GM18517 (cell line): ENCODE results near the gene WDR43.

Experiments
- ATAC-seq: cut with Tn5 transposase; IDR thresholded peaks from one replicate; pipeline ENCODE4 v1.9.1; 2021; ENCODE audit warnings: mild to moderate bottlenecking, moderate library complexity; ENCODE audit not compliant: unreplicated experiment

Gene WDR43

GRCh38 chr2:28906821-28907220 is 12.4 kb downstream of the WDR43 start:
- no peak for ATAC-seq

GRCh38 chr2:28908172-28908571 is 13.7 kb downstream of the WDR43 start:
- no peak for ATAC-seq

- no peak for ATAC-seq
These were observed 15.3 kb downstream of the WDR43 start for GRCh38 chr2:28909655-28910353.

GRCh38 chr2:28915939-28916338 is 21.5 kb downstream of the WDR43 start:
- ATAC-seq = no peak

- no peak for ATAC-seq
These were observed 32.4 kb downstream of the WDR43 start for GRCh38 chr2:28926847-28927246.

- no peak for ATAC-seq
These were observed 33.0 kb downstream of the WDR43 start for GRCh38 chr2:28927469-28927868.

- no peak for ATAC-seq
These were observed 33.4 kb downstream of the WDR43 start for GRCh38 chr2:28927878-28928277.

GRCh38 chr2:28929581-28929980 is 35.1 kb downstream of the WDR43 start:
- no peak for ATAC-seq

GRCh38 chr2:28930205-28930604 is 35.7 kb downstream of the WDR43 start:
- no peak for ATAC-seq

GRCh38 chr2:28934769-28935168 is 40.3 kb downstream of the WDR43 start:
- no peak for ATAC-seq

- ATAC-seq = no peak
These were observed 46.5 kb downstream of the WDR43 start for GRCh38 chr2:28941008-28941407.

GRCh38 chr2:28944535-28945248 is 50.2 kb downstream of the WDR43 start:
- ATAC-seq = no peak

GRCh38 chr2:28948160-28948559 is 53.7 kb downstream of the WDR43 start:
- ATAC-seq = no peak

- no peak for ATAC-seq
These were observed 54.7 kb downstream of the WDR43 start for GRCh38 chr2:28949190-28949589.

- no peak for ATAC-seq
These were observed 55.3 kb downstream of the WDR43 start for GRCh38 chr2:28949617-28950305.

GRCh38 chr2:28950941-28951630 is 56.6 kb downstream of the WDR43 start:
- no peak for ATAC-seq

GRCh38 chr2:28951910-28952835 is 57.7 kb downstream of the WDR43 start:
- ATAC-seq = no peak

GRCh38 chr2:28952836-28953211 is 58.4 kb downstream of the WDR43 start:
- no peak for ATAC-seq

- ATAC-seq = no peak
These were observed 61.0 kb downstream of the WDR43 start for GRCh38 chr2:28955467-28955866.

GRCh38 chr2:28956415-28956826 is 62.0 kb downstream of the WDR43 start:
- ATAC-seq = no peak
